Stimulated activated CD8-positive, alpha-beta memory T cell treated with anti-CD3 and anti-CD28 coated beads, Interleukin-7, amount 100 ng/mL, for 24 hours (primary cell): ENCODE results near the gene SLC13A4.
"Not testable (repeated sequence)": the region's sequence is repeated elsewhere in the genome, so short reads cannot be mapped to it uniquely, and the experiment has no call there.

Experiments
- DNase-seq: peaks from one replicate; pipeline ENCODE4 v3.0.0-alpha.2; 2020; ENCODE audit warnings: low read depth

The SLC13A4 gene

DNA sequence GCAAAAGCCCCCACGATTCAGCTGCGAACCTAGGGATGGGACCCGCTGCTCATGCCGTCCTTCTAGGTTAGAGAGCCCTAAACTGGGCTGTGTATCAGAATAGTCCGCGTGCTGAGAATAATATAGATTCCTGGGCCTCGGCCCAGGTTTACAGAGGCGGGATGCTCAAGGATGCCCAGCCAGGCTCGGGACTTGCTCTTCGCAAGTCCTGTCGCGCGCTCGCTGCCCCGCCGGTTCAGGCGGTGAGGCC lies 65.9 kb downstream of the SLC13A4 start:
- DNase-seq: no peak

DNA sequence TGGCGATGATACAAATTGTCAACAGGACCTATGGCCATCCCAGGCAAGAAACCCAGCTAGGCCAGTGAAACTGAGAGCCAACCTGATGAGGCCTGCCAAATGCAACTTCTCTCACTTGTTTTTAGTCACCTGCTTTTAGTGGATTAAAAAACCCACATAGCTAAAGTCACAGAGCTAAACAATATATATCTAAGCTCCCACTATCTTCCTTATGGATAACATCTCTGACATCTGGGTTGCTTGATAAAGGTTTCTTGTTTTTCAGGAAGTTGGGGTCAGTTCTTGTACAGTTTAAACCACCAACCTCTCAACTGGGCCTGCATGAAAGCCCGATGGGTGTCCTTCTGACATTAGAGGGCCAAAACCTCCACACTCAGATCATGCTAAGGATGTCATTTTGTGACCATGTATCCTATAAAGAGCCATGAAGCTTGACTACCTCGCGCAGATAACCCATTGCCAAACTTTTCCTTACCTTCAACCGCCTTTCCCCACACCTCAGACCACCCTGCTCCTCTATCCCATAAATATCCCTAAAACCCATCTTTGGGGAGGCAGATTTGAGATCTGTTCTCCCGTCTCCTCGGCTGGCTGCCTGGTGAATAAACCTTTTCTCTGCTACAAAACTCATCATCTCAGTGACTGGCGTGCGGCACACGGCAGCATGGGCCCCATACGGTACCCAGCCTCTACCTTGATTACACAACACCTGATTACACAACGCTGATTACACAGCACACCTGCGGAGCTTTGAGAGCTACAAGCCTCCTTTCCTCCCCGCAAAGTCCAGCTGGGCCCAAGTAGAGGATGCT lies 66.5 kb downstream of the SLC13A4 start:
- no peak for DNase-seq

DNA sequence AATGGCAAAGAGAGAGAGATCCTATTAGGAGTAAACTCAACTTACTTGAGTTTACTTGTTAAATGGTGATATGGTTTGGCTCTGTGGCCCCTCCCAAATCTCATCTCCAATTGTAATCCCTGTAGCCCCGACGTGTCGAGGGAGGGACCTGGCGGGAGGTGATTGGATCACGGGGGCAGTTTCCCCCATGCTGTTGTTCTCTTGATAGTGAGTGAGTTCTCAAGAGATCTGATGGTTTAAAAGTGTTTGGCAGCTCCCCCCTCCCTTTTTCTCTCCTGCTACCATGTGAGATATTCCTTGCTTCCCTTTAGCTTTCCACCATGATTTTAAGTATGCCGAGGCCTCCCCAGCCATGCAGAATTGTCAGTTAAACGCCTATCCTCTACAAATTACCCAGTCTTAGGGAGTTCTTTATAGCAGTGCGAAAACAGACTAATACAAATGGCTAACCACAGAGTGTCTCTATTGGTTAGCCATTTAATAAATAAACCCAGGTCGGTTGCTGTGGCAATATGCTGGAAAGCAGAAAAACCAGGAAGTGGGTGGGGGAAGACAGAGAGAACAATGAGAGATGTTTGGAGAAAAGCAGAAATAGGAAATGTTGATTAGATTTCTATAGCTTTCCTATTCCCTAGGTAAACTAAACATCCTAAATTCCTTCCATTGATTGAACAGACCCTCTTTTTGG lies 68.7 kb downstream of the SLC13A4 start:
- no peak for DNase-seq

DNA sequence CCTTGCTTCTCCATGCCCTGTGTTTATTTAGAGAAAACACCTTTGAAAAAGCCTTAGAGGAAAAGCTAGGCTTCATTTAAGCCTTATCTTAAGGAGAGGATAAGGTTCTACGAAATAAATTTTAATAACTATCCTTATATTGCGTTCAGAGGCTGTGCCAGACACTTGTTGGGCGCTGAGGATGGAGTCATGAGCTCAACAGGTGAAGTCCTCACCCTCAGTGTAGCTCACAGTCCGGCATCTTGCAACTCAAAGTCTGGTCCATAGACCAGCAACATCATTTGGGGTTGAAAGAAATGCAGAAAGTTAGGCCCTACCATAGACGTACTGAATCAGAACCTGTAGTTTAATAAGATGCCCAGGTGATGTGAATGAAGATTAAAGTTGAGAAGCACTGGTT lies 69.4 kb downstream of the SLC13A4 start:
- DNase-seq: no peak

DNA sequence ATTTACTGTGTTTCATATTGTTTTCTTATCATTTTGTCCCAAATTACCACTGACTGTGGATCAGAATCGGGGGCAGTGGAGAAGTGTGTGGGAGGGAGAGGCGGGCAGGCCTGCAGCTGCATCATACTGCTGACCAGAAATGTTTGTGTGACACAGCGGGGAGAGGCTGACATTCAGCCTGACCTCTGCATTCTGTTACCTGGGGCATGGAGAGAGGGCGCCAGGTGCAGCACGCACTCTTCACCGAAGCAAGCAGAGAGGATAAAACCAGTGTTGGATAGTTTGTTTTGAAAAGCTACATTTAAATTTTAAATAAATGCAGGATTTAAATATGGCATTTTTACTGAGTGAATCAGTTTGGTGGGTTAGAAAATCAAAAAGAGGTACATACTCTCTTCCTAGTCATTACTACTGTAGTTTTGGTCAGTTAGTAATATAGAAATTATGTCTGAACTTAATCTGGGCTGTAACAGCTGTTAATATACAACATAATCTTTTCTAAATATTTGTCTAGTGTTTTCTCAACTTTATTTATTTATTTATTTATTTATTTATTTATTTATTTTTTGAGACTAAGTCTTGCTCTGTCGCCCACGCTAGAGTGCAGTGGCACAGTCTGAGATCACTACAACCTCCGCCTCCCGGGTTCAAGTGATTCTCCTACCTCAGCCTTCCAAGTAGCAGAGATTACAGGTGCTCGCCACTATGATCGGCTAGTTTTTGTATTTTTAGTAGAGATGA lies 74.5 kb downstream of the SLC13A4 start:
- no peak for DNase-seq

DNA sequence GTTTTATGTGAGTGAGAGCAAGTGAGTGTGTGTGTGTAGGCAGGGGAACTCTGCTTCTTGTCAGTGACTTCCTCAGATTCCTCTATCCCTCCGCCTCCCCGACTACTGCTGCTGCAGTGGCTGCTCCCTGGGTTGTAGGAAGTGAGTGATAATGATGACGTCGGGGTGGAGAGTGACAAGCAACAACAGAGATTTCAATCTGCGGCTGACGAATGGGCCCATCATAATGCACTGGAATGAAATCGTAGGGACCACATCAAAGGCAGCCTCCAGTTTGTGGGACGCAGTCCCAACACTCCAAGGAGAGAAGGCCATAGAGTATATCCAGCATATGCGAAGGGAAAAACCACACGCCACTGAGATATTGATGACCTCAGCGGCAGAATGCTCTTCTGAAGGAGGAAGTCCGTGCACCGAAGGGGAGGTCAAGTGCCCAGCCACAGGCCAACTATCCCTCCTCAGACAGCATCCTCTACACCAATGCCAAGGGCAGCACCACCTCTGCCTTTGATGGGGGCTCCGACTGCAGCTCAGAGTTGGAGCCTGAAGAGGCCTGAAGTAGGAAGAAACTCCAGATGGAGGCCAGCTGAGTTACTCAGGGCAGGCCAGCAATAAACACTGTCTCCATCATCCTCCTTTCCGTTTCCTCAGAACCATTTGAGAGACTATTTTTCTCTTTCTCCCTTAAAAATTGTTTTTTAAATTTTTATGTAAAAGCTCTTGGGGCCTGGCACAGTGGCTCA lies 77.0 kb downstream of the SLC13A4 start:
- no peak for DNase-seq

DNA sequence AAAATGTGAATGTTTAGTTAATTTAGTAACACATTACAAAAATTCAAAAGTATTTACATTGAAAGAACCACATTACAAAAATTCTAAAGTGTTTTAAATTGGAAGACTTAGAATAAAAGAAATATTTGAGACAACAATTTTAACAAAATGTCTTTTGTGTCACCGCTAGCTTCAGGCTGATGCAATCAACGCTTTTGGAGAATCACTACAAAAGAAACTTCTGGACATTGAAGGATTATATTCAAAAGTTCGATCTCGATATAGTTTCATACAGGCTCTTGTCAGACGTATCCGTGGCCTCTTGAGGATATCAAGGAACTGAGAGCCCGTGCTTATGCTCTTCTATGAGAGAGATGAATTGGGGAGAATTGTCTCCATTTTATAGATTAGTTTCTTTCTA lies 79.8 kb downstream of the SLC13A4 start:
- DNase-seq: no peak

DNA sequence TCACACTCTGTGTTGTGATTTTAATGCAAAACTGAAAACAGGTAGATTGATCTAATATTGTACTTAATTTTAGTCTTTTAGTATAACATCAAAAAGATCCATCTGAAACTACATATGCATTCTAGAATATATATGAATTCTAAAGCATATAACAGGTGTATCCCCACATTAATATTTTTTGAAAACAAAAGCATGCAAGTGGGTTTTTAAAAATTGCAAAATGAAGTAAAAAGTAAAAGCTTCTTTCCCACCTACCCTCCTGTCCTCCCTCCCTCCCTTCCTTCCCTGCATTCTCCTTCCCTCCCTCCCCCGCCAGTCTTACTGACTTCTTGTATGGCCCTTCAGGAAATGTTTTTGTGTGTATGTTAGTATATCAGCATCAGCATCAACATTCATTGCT lies 80.2 kb downstream of the SLC13A4 start:
- no peak for DNase-seq

DNA sequence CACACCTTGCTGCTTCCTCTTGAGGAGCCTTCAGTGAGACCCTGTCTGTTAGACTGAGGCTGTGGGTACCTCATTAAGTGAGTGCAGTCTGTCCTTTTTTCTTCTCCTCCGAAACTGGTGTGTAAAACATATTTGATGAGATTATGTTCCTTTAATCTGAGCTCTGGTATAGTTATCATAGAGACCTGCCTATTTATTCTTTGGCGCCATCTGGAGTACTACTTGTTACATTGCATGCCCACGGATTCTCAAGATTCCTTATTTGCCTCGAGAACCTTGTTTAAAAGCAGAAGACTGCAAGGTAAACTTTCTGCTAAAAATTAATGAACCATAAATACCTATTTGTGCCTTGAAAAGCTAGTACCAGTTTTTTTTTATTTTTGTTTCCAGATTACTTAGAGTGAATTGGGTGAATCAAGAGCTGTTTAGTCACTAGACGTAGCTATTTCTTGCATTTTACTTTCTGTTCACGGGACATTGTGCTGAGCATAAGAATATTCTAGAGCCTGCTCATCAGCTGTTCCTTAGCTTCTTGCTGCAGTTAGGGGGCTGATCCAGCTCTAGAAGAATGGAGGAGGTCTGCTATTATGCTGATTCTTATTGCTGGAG lies 82.6 kb downstream of the SLC13A4 start:
- DNase-seq: no peak

DNA sequence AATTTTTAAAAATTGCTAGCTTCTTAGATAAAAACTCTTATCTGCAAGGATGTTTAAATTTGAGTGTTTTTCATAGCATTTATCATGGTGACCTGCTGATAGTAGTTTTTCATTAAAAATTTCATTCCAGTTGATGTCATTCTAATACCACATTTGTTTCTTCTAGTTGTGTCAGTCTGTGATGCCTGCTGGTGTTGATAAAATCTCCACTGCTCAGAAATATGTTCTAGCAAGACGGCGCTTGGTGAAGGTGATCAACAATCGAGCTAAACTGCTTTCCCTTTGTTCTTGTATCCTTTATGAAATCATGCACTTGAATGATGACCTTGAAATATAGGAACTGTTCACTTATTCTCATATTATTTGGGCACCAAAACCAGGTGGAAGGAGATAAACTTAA lies 83.3 kb downstream of the SLC13A4 start:
- no peak for DNase-seq

DNA sequence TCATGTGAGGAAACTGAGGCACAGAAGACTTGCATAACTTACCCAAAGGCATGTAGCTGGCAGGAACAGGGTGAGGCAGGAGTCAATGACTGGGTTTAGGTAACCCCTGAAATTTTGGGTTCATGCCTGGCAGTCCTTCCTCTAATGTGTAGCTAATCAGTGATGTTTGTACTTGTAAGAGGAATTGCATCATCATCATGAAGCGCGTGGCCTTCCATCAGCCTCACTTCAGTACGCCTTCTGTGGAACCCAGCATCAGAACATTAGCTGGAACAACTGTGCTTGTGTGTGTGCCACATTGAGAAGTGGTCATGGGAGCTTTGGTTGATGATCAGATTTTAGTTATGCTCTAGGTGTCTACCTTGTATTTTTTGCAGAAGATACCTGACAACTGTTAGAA lies 83.8 kb downstream of the SLC13A4 start:
- no peak for DNase-seq

DNA sequence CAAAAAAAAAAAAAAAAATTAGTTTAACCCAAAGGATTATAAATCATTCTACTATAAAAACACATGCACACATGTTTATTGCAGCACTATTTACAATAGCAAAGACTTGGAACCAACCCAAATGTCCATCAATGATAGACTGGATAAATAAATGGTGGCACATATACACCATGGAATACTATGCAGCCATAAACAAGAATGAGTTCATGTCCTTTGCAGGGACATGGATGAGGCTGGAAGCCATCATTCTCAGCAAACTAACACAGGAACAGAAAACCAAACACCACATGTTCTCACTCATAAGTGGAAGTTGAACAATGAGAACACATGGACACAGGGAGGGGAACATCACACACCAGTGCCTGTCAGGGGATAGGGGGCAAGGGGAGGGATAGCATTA lies 88.3 kb downstream of the SLC13A4 start:
- DNase-seq: not testable (repeated sequence)

DNA sequence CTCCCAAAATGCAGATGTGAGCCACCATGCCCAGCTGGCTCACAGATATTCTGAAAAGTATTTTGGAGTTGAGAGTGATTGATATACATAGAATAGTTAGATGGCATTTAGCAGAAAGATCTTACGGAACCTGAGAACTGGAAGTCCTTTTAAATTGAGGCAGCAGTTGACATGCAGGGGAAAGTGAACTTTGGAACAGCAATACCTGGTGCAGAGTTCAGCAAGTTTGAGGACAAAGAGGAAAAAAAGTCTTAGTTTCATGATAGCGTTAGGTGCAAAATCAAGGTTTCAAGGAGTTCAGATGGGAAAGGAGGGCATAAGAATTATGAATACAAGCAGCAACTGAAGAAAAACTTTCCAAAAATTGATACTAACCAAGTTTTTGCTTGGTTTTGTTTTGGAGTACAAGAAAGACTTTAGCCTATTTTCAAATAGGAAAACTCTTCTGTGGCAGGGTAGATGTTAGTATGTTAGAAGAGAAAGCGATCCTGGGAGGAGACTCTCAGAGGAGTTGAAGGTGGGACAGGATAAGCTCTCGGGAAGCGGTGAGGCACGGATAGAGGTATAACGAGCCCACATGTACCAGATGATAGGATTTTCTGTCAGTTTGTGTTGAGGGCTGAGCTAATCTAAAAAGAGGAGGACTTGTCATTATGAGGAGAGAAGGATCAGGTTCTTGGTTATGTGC lies 93.7 kb downstream of the SLC13A4 start:
- no peak for DNase-seq
